NCI-H2107 (cell line): ENCODE measurements around the gene SERPINB6.
"Not testable (repeated sequence)": the region's sequence is repeated elsewhere in the genome, so short reads cannot be mapped to it uniquely, and the experiment has no call there.

Experiments
- DNase-seq: peaks from one replicate; lab custom pipeline; 2025; lab: John Stamatoyannopoulos, UW

The SERPINB6 gene

DNA sequence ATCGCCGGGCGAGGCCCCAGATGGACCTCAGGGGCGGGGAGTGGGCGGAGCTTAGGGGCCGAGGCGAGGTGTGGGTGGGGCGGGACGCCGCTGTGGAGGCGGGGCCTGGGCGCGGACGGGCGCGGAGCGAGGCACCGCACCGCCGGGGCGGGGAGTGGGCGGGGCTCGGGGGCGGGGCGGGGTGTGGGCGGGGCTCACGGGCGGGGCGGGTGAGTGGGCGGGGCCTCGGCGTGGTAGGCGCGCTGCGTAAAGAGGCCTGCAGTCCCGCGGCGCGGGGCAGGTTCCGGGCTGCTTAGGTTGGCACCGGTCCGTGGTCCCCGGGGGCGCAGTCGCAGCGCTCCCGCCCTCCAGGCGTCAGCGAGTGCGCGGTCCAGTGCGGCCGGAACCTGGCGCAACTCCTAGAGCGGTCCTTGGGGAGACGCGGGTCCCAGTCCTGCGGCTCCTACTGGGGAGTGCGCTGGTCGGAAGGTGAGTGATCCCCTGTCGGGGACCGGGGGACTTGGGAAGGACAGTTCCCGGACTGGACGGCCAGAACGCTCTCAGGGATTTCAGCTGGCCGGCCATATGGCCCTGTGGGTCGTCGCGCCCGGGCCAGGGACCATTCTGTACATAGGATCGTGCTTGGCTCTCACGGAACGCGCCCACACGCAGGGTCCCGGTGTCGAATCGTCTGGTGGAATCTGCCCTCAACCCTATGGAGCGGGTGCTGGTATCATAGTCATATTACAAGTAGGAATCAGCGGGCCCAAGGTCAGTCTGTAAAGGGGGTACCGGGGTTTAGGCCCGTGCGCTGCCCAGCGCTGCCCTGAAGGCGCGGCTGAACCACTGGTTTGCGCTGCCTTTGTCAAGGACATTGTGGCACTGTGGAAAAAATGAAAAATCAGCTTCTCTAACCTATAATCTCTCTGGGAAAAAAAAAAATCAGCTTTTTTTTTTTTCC, 28.5 kb upstream of the SERPINB6 start, which contains the start of gene NQO2:
Gene NQO2 (plus strand): TSS at position 277 of the 940 bp plus-strand sequence. CDS start 6,659 bp downstream, outside the sequence.
- DNase-seq = peak; percentile 69

DNA sequence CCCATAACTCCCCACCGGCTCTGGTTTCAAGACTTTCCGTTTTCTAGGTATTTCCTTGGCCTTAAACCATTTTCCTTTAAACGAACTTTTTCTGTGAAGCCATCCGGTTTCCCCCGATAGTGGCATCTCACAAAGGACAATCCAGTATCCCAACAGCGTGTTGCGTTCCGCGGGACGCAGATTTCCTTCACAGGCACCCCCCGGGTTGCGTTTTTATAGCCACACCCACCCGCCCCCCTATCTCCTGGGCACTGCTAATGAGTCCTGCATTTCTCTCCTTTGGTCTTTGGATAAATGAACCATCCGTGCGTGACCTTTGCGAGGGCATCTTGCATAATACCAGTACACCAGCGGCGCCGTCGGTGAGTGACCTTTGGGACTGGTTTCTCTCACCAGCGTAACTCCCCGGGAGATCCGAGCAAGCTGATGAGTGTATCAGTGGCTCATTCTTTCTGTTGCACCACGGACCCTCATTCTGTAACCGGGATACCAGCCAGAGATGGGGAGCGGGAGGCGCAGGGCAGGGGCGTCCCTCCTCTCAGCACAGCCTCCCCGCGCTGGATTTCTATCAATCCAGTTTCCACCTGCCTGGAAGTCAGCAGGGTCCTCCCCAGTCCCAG, 27.7 kb upstream of the SERPINB6 start:
- no peak for DNase-seq

DNA sequence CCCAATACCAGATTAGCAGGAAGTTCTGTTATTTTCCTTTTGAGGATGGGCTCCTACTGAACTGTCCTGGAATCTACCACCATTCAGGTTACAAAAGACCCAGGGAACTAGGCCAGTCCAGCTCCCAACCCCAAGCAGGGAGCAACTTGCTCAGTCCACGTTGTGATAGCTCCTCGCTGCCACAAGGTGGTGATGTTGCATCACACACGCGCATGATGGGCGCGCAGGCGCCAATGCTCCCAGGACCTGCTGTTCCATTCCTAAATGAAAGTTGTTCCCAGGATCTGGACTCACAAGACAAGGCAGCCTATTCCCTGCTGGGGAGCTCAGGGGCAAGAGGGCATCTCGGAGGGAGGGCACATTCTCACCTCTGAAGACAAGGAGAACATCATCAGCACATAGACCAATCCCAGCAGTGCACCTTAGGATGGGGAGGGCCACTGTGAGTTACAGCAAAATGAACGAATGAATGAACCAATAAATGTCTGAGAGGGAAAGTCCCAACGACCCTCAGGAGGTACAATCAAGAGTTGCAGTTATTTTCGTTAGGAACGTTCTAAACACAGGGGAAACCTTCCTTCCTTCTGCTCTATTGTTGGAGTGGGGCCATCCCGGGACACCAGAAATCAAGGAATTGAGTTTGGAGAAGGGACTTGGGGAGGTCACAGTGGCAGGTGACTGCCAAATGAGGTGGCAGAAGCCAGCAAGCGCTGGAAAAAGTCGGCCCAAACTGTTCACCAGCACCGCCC, 27.1 kb upstream of the SERPINB6 start:
- DNase-seq = not testable (repeated sequence)

DNA sequence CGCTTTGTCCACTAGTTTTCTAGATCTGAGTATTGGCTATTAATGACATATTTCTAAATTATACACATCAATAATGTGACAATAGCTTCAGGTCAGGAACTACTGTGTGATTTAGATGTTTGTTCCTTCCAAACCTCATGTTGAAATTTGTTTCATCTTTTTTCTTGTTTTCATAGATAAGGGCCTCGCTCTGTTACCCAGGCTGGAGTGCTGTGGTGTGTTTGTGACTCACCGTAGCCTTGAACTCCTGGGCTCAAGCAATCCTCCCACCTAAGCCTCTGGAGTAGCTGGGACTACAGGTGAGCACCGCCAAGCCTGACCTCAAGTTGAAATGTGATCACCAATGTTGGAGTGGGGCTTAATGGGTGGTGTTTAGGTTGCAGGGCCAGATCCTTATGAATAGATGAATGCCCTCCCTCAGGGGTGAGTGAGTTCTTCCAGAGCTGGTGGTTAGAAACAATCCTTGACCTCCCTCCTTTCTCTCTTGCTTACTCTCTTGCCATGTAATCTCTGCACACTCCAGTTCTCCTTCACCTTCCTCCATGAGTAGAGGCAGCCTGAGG, 22.5 kb upstream of the SERPINB6 start:
- DNase-seq = no peak

DNA sequence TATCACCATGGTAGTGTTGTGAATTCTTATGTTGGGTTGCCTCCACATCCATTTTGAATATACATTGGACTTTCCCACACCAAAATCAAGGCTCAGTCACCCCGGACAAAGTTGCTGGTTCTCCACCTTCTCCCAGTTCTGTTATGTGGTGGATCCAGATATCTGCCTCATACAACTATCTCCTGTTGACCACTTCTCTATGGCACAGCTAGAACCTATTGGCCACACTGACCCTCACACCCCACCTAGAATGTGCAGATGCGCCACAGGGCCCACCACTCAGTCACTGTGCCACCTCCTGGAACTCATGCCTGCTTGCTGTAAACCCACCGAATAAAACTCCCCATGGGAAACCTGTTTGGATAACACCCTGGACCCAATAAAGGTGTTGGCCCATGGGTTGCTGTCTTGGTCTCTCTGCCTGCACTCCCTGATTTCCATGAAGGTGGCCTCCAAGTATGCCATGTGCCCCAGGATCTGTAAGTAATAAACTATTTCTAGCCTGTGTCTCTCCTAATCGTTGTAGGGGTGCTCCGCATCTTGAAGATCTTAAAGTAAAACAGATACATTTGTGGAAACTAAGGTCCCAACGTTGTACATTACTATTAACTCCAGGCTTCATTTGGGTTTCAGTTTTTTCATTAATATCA, 21.1 kb upstream of the SERPINB6 start:
- DNase-seq = no peak

DNA sequence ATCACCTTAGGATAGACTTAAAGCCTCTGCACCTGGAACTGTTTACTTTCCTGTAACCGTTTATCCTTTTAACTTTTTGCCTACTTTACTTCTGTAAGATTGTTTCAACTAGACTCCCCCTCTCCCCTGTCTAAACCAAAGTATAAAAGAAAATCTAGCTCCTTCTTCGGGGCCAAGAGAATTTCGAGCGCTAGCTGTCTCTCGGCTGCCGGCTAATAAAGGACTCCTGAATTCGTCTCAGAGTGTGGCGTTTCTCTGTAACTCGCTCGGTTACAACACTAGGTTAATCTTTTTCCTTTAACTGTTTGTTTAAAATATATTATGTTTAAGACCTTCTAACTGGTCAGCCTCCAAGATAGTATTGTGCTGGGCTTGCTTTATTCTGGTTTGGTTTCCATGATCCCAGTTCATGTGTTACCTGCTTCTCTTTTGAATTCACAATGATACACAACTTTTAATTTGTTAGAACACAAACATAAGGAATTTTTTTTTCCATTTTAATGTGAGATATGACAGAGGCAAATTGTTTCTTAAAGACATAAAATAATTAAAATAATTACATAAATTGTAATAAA, 19.7 kb upstream of the SERPINB6 start:
- DNase-seq = no peak

DNA sequence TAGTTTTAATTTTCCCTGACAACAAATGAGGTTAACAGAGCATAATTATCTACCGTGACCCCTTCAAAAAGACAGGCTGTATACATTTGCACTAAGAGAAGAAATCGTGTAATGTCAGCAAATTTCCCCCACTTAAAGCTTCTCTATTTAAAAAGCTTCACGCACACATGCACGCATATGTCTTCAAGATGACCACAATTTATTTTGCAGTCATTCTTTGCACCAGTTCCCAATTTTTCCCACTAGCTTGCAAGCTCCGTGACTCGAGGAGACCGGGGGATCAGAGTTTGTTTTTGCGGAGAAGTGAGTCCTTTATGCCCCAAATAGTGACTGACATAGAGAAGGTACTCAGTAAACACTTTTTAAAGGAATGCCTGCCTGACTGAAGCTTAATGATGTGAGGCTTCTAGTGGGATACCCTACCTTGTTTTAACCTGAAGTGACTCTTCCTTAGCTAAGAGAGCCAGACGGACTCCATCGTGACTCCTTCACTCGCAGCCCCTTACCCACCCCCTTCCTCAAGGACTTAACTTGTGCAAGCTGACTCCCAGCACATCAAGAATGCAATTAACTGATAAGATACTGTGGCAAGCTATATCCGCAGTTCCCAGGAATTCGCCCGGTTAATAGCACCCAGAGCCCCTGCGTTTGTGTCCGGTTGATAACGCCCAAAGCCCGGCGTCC, 19.0 kb upstream of the SERPINB6 start:
- no peak for DNase-seq

DNA sequence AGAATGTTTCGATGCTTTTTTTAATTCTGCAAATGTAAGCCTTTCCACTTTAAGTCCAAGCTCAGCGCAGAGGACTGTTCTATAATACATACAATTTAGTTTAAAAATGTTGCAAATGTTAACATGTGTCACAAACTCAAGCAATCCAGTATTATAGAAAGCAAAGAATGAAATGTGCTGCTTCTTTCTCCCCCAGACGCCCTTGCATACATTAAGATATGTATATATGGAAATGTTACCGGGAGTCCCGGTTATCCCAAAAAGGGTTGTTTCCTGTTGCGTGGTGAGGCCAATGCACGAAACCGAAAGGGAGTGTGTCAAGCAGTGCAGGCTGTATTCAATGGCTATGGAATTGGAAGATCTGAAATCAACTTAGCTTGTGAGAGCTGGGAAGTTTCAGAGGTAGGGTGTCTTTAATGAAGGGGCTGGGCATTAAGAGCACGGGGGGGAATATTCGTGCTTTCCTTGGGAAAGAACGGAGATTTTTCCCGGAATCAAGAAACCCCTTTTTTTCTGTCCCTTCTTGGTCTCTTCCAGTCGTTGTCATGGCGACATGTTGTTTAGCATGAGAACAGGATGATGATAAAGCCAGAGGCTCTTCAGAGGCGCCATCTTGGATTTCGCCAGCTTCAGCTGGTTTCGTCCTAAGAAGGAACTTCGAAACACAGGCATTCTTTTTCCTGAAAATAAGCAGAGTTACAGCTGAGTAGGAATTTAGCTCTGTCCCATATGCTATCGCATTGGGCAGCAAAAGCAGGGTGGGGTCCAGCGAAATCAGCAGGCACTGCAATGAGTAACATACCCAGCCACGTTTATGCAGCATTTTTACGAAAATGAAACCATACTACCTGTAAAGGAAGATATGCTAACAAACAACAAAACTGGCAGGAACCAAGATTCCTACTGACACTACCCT, 18.2 kb upstream of the SERPINB6 start:
- DNase-seq = peak; percentile 25

DNA sequence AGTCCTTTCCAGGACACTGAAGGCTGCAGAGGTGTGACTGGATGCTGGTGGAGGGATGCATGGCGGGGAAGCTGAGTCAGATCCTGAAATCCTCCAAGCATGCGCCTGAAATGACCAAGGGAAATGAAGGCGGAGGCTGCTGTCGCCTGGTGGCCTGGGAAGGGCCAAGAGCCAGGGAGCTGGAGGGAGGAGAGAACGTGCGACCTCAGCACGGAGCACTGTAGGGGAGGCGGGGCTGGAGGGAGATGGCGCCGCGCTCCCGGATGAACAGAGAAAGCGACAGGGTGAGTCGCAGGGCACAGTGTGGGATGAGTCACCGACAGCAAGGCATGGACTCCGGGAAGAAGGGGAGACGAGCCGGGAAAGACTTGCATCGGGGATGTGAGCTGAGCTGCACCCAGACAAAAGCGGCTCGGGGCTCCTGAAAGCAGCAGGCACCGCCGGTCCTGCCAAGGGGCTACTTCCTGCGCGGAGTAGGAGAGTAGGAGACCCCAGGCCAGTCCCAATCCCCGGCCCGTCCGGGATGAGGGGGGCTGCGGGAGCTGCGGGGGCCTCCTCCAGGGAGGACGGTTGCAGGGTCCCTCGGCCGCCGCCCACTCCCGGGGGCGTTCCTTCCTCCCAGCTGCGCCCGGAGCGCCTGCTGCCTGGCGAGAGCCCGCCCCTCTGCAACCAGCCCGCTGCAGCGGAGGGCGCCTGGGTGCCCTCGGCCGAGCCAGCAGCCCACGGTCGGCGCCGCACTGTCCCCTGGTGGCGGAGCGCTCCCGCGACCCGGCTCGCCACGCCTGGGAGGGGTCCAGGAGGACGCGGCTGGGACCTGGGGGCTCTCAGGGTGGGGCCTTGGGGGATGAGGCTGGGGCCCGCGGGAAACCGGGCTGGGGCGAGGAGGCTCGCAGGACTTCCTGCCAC, 17.3 kb upstream of the SERPINB6 start:
- DNase-seq = peak; percentile 40

DNA sequence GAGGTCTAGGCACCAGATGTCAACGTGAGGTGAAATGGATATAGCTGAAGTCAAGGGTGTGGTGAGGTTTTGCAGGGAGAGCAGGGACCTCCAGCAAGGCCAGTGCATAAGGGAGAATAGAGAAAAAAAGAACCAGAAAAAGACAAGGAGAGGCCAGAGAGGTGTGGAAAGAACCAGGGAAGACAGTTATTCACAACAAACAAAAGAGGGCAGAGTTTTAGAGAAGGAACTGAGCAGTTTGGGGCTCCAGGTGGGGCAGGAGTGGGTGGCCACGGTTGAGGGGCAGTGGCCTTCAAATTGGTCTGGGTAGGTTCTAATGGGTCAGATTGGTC, 16.7 kb upstream of the SERPINB6 start:
- no peak for DNase-seq

DNA sequence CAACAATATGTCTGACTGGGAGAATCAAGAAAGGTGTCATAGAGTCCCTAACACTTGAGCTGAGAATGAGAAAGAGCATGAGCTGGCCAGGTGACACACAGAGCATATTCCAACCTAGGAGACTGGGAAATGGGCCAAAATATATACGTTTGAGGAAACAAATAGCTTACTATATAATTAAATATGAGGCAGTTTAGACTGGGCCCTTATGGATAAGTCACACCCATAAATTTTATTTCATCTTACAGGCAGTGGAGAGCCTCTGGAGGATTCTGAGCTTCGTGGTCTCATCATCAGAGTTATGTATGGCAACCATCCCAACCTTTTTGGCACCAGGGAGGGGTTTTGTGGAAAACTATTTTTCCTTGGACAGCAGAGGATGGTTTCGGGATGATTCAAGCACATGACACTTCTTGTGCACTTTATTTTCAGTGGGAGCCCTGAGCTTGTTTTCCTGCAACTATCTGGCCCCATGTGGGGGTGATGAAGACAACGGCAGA, 15.4 kb upstream of the SERPINB6 start:
- no peak for DNase-seq

DNA sequence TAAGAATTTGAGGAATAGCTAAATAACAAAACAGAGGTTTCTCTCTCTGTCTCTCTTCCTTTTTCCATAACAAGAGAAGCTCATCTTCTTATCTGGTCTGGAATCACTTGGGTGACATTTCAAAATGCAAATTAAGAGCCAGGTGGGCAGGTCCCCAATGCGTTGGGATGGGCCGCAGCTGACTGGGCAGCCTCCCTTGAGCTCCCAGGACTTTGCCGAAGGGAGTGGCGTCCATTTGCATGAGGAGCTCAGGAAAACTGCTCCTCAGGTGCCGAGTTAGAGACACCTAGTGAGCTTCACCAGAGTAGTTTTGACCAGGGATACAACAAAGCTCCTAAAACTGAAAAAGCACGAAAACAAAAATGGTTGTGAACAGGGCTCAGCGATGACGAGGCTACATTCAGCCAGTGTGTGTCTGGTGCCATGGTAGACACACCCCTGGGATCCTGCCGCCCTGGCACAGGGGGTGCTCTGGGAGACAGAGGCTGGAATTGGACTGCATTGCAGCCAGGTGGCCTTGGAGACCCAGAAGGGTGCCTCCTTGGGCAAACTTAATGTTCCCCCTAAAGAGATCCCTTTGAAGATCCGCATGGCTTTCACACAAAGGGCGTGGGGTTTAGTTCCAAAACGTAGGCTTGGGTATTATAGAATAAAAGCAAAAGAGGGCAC, 13.5 kb upstream of the SERPINB6 start:
- no peak for DNase-seq

DNA sequence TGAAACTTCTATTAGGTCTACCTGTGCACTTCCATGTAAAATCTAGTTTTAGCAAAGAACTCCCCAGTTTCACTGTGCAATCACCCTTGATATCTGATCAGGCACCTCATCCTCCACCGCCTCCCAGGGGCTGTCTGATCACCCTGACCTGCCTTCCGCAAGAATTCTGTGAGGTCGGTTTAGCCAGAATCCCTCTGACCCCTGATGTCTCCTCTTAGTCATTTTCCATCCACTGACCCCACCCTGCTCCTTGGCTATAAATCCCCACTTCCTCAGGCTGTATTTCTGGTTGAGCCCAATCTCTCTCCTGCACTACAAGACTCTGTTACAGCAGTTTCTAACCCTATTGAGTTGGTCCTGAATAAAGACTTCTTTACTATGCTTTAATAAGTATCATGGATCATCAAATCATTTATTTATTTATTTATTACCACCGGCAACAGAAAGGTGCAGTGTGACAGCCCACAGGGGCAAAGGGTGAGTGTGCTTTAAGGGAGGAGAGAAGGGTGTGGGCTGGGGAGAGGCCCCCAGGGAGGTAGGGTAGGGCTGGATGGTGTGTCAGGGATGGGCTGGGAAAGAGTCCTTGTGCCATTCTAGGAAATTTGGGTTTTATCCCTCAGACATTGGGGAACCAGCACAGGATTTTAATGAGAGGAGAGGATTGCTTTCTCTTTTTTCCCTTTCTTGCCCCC, 11.2 kb upstream of the SERPINB6 start:
- no peak for DNase-seq

DNA sequence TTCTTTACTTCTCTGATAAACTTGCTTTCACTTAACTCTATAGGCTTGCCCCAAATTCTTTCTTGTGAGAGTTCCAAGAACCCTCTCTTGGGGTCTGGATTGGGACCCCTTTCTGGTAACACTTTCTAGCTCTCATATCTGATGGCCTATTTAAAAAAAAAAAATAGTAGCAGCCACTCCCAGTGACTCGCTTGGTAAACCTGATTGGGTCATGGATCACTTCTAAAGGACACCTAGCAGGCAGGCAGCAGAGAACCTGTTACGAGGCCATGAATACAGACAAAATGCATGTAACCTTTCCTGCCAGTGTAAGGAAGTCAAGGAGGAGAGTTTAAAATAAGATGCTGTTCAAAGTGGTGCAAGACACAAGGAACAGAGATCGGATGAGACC, 9.1 kb upstream of the SERPINB6 start:
- DNase-seq = no peak

DNA sequence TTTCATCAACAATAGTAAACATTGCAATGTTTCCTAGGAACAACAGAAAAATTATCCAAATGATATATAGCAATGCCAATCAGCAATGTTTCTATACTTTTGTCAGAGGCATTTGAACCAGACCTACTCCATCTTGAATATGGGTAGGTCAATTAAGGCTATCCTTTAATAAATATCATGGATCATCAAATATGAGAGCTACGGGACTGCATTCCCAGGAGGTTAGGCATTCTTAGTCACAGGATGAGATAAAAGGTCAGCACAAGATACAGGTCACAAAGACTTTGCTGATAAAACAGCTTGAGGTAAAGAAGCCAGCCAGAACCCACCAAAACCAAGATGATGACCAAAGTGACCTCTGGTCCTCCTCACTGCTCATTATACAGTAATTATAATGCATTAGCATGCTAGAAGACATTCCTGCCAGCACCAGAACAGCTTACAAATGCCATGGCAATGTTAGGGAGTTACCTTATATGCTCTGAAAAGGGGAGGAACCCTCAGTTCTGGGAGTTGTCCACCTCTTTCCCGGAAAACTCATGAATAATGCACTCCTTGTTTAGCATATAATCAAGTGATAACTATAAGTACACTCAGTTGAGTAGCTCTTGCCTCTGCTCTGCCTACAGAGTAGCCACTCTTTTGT, 8.6 kb upstream of the SERPINB6 start:
- no peak for DNase-seq

DNA sequence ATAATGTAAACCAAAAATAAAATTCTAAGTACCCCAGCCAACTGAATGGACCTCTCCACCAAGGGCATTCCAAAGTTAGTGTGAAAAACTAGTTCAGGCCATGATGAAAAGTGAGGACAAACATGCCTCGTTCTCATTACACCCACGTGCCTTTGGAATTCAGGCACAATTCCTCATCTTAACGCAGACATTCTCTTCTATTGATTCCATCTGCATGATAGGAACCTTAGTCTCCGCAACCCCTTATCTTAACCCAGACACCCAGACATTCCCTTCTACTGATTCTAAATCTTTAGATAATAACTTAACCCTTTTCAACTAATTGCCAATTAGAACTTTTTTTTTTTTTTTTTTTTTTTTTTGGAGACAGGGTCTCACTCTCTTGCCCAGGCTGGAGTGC, 7.6 kb upstream of the SERPINB6 start:
- DNase-seq = no peak
